Hepatocyte (in vitro differentiated cells): Measurements from ENCODE around the gene KLK11. TPM values are rescaled to one million over a fixed set of nuclear protein-coding genes. Genes with fewer than 3 reads are reported as not detected.

Experiments used
- DNase-seq: peaks from one replicate; pipeline ENCODE4 v3.0.0-alpha.2; 2016; ENCODE audit warnings: low spot score
- H2AFZ ChIP-seq: fragments of 200-600 bp; sonication (generic); 2 replicates; pipeline ENCODE4 v1.6.0; 2016; ENCODE audit warnings: antibody characterized with exemption, mild to moderate bottlenecking
- H3K27ac ChIP-seq: fragments of 200-600 bp; sonication (generic); 2 replicates; pipeline ENCODE4 v1.5.1; 2016; ENCODE audit warnings: mild to moderate bottlenecking
- H3K27me3 ChIP-seq: fragments of 200-600 bp; sonication (generic); 2 replicates; pipeline ENCODE4 v1.6.1; 2016
- H3K36me3 ChIP-seq: fragments of 200-600 bp; sonication (generic); replicated peaks from 2 replicates; pipeline ENCODE4 v1.5.1; 2016; ENCODE audit warnings: low read depth; ENCODE audit not compliant: insufficient read depth
- H3K4me1 ChIP-seq: fragments of 200-600 bp; sonication (generic); 2 replicates; pipeline ENCODE4 v1.5.1; 2016; ENCODE audit warnings: mild to moderate bottlenecking, moderate library complexity; ENCODE audit not compliant: insufficient read depth
- H3K4me2 ChIP-seq: fragments of 200-600 bp; sonication (generic); 2 replicates; pipeline ENCODE4 v1.6.0; 2016
- H3K4me3 ChIP-seq: fragments of 200-600 bp; sonication (generic); 2 replicates; pipeline ENCODE4 v1.5.1; 2016; ENCODE audit warnings: mild to moderate bottlenecking
- H3K79me2 ChIP-seq: fragments of 200-600 bp; sonication (generic); 2 replicates; pipeline ENCODE4 v1.6.0; 2017; ENCODE audit warnings: mild to moderate bottlenecking
- H3K9me2 ChIP-seq: fragments of 200-600 bp; sonication (generic); replicated peaks from 2 replicates; pipeline ENCODE4 v1.6.0; 2017; ENCODE audit warnings: mild to moderate bottlenecking; ENCODE audit not compliant: insufficient read depth
- H3K9me3 ChIP-seq: fragments of 200-600 bp; sonication (generic); 2 replicates; pipeline ENCODE4 v1.5.1; 2016; ENCODE audit warnings: low read depth, mild to moderate bottlenecking
- H4K20me1 ChIP-seq: fragments of 200-600 bp; sonication (generic); 2 replicates; pipeline ENCODE4 v1.6.0; 2016; ENCODE audit warnings: mild to moderate bottlenecking; ENCODE audit not compliant: insufficient read depth, poor library complexity, severe bottlenecking
- CTCF ChIP-seq: fragments of 200-600 bp; sonication (generic); IDR thresholded peaks from 2 replicates; pipeline ENCODE4 v1.5.1; 2016; ENCODE audit warnings: antibody characterized with exemption, mild to moderate bottlenecking; ENCODE audit not compliant: poor library complexity
- EZH2 ChIP-seq: fragments of 200-600 bp; sonication (generic); IDR thresholded peaks from 2 replicates; pipeline ENCODE4 v1.6.1; 2016; ENCODE audit warnings: antibody characterized with exemption, mild to moderate bottlenecking, borderline replicate concordance
- EZH2phosphoT487 ChIP-seq: fragments of 200-600 bp; sonication (generic); IDR thresholded peaks from one replicate; pipeline ENCODE4 v1.6.1; 2018; ENCODE audit warnings: antibody characterized with exemption, mild to moderate bottlenecking, low read depth, moderate library complexity; ENCODE audit not compliant: unreplicated experiment, severe bottlenecking
- WGBS: methylation state at CpG from one replicate; pipeline ENCODE4 v1.1.6; 2016; ENCODE audit warnings: low lambda C conversion rate; ENCODE audit errors: missing lambda C conversion rate; 5-methylcytosine and 5-hydroxymethylcytosine counted together
- polyA plus RNA-seq: library from polyadenylated mRNA; unstranded; fragments of >200 nt; fragmentation: Nextera tagmentation; extraction: Ambion mirVana; gene quantifications from 2 replicates; pipeline ENCODE4 v1.2.1, GENCODE V29; 2016
- total RNA-seq: library from RNA; depleted of rRNA; stranded (reverse); fragments of >200 nt; gene quantifications from 2 replicates; pipeline ENCODE4 v1.2.3, GENCODE V29; 2014

KLK11 gene
- total and polyA plus RNA-seq, 2 experiments from 2014 or later: 2.2 TPM; not detected in 1

- Histone ChIP-seq H2AFZ (no peak overlapping the region), H3K36me3 (no peaks in the 10 kb centered on the region), H3K4me3 (no peak overlapping the region), H3K9me2 (no peaks in the 10 kb centered on the region), H3K27me3 (peaks cover 38% of the 10 kb centered on the region), H3K9me3 (no peaks in the 10 kb centered on the region), H3K4me2 (no peak overlapping the region), H3K4me1 (peaks cover 8% of the 10 kb centered on the region), H3K79me2 (no peaks in the 10 kb centered on the region), H4K20me1 (no peaks in the 10 kb centered on the region), H3K27ac (no peak overlapping the region)
- no peak for TF ChIP-seq EZH2
- TF ChIP-seq CTCF: peak; percentile 71
- 33% methylated on average over 7 of the region's 7 CpGs for WGBS
- DNase-seq: peak; percentile 61
Observed at GRCh38 chr19:51020988-51021651, 5.3 kb downstream of the KLK11 start.

- Histone ChIP-seq H3K36me3 (no peaks in the 10 kb centered on the region), H3K9me2 (no peaks in the 10 kb centered on the region), H3K27me3 (peaks cover 42% of the 10 kb centered on the region), H3K4me3 (no peak within 1 kb of the TSS), H3K4me2 (peak within 1 kb of the TSS; percentile 80), H3K4me1 (peaks cover 8% of the 10 kb centered on the region), H3K79me2 (no peaks in the 10 kb centered on the region), H4K20me1 (no peaks in the 10 kb centered on the region), H3K27ac (no peak within 1 kb of the TSS), H3K9me3 (no peaks in the 10 kb centered on the region), H2AFZ (no peak within 1 kb of the TSS)
- DNase-seq: no peak
- WGBS: 12% methylated on average over 9 of the region's 14 CpGs
- no peak for TF ChIP-seq CTCF
- TF ChIP-seq EZH2: no peak
- no peak for TF ChIP-seq EZH2phosphoT487
Observed at GRCh38 chr19:51019544-51019925, 6.9 kb downstream of the KLK11 start, which contains the start of gene KLK10. Gene KLK10 (minus strand): TSS chr19:51019709. CDS start chr19:51019130, 579 bp downstream.

GRCh38 chr19:51018745-51019543 lies 7.5 kb downstream of the KLK11 start:
- DNase-seq: peak; percentile 38
- H4K20me1 ChIP-seq: no peaks in the 10 kb centered on the region
- TF ChIP-seq EZH2 (peak; percentile 68), CTCF (no peak)
- no peak overlapping the region for H2AFZ ChIP-seq
- peaks cover 8% of the 10 kb centered on the region for H3K4me1 ChIP-seq
- no peaks in the 10 kb centered on the region for H3K9me2 ChIP-seq
- WGBS: 3% methylated on average over 18 of the region's 68 CpGs
- H3K9me3 ChIP-seq: no peaks in the 10 kb centered on the region
- H3K36me3 ChIP-seq: no peaks in the 10 kb centered on the region
- H3K27ac ChIP-seq: no peak overlapping the region
- H3K27me3 ChIP-seq: peaks cover 45% of the 10 kb centered on the region
- peak overlapping the region; percentile 80 for H3K4me2 ChIP-seq
- no peak overlapping the region for H3K4me3 ChIP-seq
- no peaks in the 10 kb centered on the region for H3K79me2 ChIP-seq
